Measurements from ENCODE around the gene FAF1. TPM values are rescaled to one million over a fixed set of nuclear protein-coding genes. Genes with fewer than 3 reads are reported as not detected.
"Not testable (repeated sequence)": the region's sequence is repeated elsewhere in the genome, so short reads cannot be mapped to it uniquely, and the experiment has no call there.

Gene FAF1
- total RNA-seq, 4 donors from 2014 or later = 25.1 to 74.6 (median 37.2) TPM

DNA sequence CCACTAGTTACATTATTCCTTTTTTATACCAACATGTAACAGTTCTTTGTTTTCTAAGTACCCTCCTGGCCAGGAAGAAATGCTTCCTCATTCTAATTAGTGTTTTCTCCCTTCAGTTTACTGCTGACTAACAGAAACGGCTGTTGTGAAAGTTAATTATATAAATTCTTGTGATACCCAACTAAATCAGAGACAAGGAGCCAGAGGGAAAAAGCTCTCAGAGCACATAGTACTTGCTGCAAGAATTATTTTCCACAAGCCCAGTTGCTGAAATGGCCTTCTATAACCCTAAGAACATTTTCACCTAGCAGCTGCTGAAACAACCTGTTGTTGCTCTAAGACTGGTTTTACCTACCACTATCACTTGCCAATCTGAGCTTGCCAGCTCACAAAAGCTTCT, 82.4 kb downstream of the FAF1 start:
- WGBS, 2 donors (ENCODE audit: low coverage in 1 of 2) = 42 to 43% methylated on average over 1 of the region's 1 CpG

DNA sequence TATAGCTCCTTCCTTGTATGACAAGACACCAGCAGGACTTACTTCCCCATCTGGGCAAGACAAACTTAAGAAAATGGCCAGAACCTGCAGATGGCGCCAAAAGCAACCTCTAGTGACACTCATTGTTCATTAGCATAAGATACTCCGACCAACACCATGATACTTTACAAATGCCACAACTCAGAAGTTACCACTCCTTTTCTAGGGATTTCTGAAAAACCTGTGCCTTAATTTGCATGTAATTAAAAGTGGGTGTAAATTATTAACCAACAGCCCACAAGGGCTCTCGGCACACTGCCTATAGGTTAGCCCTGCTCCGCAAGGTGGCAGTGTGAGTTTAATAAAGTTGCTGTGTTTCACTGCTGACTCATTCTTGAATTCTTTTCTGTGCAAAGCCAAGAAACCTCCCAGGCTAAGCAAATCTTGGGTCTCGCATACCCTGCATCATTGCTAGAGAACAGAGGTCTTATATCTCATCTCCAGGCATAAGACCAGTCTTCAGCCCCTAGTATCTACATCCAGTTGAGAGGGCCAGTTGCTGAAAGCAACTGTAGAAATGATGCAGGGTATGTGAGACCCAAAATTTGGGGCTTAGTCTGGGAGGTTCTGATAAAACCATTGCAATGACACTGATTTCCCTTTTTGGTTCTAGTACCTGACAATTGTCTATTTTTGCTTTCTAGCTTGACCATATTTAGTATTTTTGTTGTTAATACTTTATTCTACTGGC, 86.4 kb downstream of the FAF1 start:
- WGBS, 2 donors (ENCODE audit: low coverage in 1 of 2) = 59 to 65% methylated on average over 2 to 5 of the region's 5 CpGs
- TF ChIP-seq, protein P1, sequence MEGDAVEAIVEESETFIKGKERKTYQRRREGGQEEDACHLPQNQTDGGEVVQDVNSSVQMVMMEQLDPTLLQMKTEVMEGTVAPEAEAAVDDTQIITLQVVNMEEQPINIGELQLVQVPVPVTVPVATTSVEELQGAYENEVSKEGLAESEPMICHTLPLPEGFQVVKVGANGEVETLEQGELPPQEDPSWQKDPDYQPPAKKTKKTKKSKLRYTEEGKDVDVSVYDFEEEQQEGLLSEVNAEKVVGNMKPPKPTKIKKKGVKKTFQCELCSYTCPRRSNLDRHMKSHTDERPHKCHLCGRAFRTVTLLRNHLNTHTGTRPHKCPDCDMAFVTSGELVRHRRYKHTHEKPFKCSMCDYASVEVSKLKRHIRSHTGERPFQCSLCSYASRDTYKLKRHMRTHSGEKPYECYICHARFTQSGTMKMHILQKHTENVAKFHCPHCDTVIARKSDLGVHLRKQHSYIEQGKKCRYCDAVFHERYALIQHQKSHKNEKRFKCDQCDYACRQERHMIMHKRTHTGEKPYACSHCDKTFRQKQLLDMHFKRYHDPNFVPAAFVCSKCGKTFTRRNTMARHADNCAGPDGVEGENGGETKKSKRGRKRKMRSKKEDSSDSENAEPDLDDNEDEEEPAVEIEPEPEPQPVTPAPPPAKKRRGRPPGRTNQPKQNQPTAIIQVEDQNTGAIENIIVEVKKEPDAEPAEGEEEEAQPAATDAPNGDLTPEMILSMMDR (IDR thresholded peaks at IDR 0.05) = peak; percentile 41 to 56 (median 53)
- TF ChIP-seq POLR2A (IDR thresholded peaks at IDR 0.05) (no peak), EP300 (IDR thresholded peaks at IDR 0.05; ENCODE audit: low read depth) (no peak), POLR2AphosphoS5 (IDR thresholded peaks at IDR 0.05) (no peak)

More for the DNA sequence above, 82.4 kb downstream of the FAF1 start:
- in situ Hi-C loops (cut with MboI; ENCODE audit: low pct_ligation_motif_present in 1 of 4, low pct_unique_long_range_greater_than_20kb in 1 of 4, low sequenced_read_pairs in 3 of 4) (no loop called here), intact Hi-C loops (cut with DNase I; ENCODE audit: low total_unique reads) (no loop called here)
- Histone ChIP-seq H3K27me3 (no peaks in the 10 kb centered on the region), H3K4me1 (peaks cover 0 to 3% (median 0%) of the 10 kb centered on the region in 4 donors), H3K9me3 (no peaks in the 10 kb centered on the region), H3K4me3 (no peak overlapping the region), H3K27ac (no peak overlapping the region), H3K36me3 (no peaks in the 10 kb centered on the region)
- no peak for DNase-seq
- TF ChIP-seq, protein P1 (IDR thresholded peaks at IDR 0.05) = no peak
- TF ChIP-seq POLR2A (IDR thresholded peaks at IDR 0.05) = no peak
- no peak for TF ChIP-seq EP300 (IDR thresholded peaks at IDR 0.05; ENCODE audit: low read depth)
- no peak for TF ChIP-seq POLR2AphosphoS5 (IDR thresholded peaks at IDR 0.05)

DNA sequence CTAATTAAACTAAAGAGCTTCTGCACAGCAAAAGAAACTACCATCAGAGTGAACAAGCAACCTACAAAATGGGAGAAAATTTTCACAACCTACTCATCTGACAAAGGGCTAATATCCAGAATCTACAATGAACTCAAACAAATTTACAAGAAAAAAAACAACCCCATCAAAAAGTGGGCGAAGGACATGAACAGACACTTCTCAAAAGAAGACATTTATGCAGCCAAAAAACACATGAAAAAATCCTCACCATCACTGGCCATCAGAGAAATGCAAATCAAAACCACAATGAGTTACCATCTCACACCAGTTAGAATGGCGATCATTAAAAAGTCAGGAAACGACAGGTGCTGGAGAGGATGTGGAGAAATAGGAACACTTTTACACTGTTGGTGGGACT, 95.2 kb downstream of the FAF1 start:
- H3K9me3 ChIP-seq = peaks cover 9 to 12% of the 10 kb centered on the region in 2 donors
- 100% methylated on average over 3 of the region's 3 CpGs; no CpG with 5 or more reads in 1 of the 2 donors for WGBS, 2 donors (ENCODE audit: low coverage in 1 of 2)
- H3K27me3 ChIP-seq; intact Hi-C loops (cut with DNase I; ENCODE audit: low total_unique reads); H3K4me3 ChIP-seq; in situ Hi-C loops (cut with MboI; ENCODE audit: low pct_ligation_motif_present in 1 of 4, low pct_unique_long_range_greater_than_20kb in 1 of 4, low sequenced_read_pairs in 3 of 4); H3K27ac ChIP-seq; H3K4me1 ChIP-seq; DNase-seq; H3K36me3 ChIP-seq: not testable (repeated sequence)

More for the DNA sequence above, 86.4 kb downstream of the FAF1 start:
- Histone ChIP-seq H3K27me3 (no peaks in the 10 kb centered on the region), H3K9me3 (no peaks in the 10 kb centered on the region), H3K4me3 (no peak overlapping the region), H3K36me3 (no peaks in the 10 kb centered on the region), H3K27ac (no peak overlapping the region), H3K4me1 (peaks cover 0 to 3% (median 0%) of the 10 kb centered on the region in 4 donors)
- in situ Hi-C loops (cut with MboI; ENCODE audit: low pct_ligation_motif_present in 1 of 4, low pct_unique_long_range_greater_than_20kb in 1 of 4, low sequenced_read_pairs in 3 of 4) (no loop called here), intact Hi-C loops (cut with DNase I; ENCODE audit: low total_unique reads) (no loop called here)
- DNase-seq = peak; percentile 80

DNA sequence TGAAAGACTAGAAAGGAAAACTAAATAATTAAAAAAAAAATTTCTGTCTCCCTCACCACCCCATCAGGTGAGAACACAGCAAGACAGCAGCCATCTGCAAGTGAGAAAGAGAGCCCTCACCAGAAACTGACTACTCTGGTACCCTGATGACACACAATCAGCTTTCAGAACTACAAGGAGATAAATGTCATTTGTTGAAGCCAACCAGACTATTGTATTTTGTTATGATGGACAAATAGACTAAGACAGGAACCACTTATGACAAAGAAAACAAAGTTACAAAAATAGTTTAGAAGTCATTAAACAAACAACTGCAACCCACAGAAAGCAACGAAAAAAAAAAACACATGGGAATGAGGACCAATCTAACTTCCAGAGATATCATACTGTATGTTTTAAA, 98.3 kb downstream of the FAF1 start:
- H3K36me3 ChIP-seq = no peaks in the 10 kb centered on the region
- DNase-seq = no peak
- no peaks in the 10 kb centered on the region for H3K4me1 ChIP-seq
- no peak overlapping the region for H3K27ac ChIP-seq
- no peaks in the 10 kb centered on the region for H3K27me3 ChIP-seq
- H3K4me3 ChIP-seq = no peak overlapping the region
- intact Hi-C loops (cut with DNase I; ENCODE audit: low total_unique reads) (no loop called here), in situ Hi-C loops (cut with MboI; ENCODE audit: low pct_ligation_motif_present in 1 of 4, low pct_unique_long_range_greater_than_20kb in 1 of 4, low sequenced_read_pairs in 3 of 4) (no loop called here)
- 57 to 78% methylated on average over 1 of the region's 1 CpG for WGBS, 2 donors (ENCODE audit: low coverage in 1 of 2)
- TF ChIP-seq EP300 (IDR thresholded peaks at IDR 0.05; ENCODE audit: low read depth) (no peak), POLR2A (IDR thresholded peaks at IDR 0.05) (no peak), POLR2AphosphoS5 (IDR thresholded peaks at IDR 0.05) (no peak)
- TF ChIP-seq, protein P1 (IDR thresholded peaks at IDR 0.05) = no peak
- peaks cover 15% of the 10 kb centered on the region in 2 donors for H3K9me3 ChIP-seq

Measured in transverse colon (tissue), 4 donors.